ENCODE data around the gene CNN3. TPM values are rescaled to one million over a fixed set of nuclear protein-coding genes. Genes with fewer than 3 reads are reported as not detected.

CNN3 gene
- total and polyA plus RNA-seq, 2 of the 4 experiments (the other 2 are of a cell fraction), result 249 to 552 TPM

- no peak overlapping the region for H3K14ac ChIP-seq (replicated peaks; ENCODE audit: low read depth, low read length)
- H2BK20ac ChIP-seq (ENCODE audit: low read depth, low read length), result no peak overlapping the region
- no peak overlapping the region for H3K4ac ChIP-seq (ENCODE audit: low read depth, low read length)
- ATAC-seq (ENCODE audit: low read depth), result peak; percentile 38; the same call in 1 of the 2 replicates
- no TSS peak for BruUV-seq (replicated peaks)
- H3K27me3 ChIP-seq (ENCODE audit: control insufficient read depth, insufficient read depth, low read length), result no peaks in the 10 kb centered on the region
- peak overlapping the region; percentile 14 for H2BK5ac ChIP-seq (ENCODE audit: low read depth, low read length, poor library complexity, severe bottlenecking)
- H3K4me2 ChIP-seq (ENCODE audit: low read depth, low read length), result no peak overlapping the region
- no peak overlapping the region for H3K27ac ChIP-seq (ENCODE audit: insufficient read depth, low read length)
- H2AK5ac ChIP-seq (ENCODE audit: low read depth, low read length), result no peak overlapping the region
- no peak overlapping the region for H4K5ac ChIP-seq (ENCODE audit: low read depth, low read length)
- no peak overlapping the region for H3K4me3 ChIP-seq (ENCODE audit: insufficient read depth, low read depth, low read length)
- in situ Hi-C loops (cut with MboI; ENCODE audit: low sequenced_read_pairs), result loop anchor here (5.0 kb wide), 1 partner anchor 50 kb away; no protein-coding TSS in a partner anchor
- H2AK9ac ChIP-seq (replicated peaks; ENCODE audit: low read depth, low read length, poor library complexity), result no peak overlapping the region
- peaks cover 44% of the 10 kb centered on the region for H3K9me1 ChIP-seq (ENCODE audit: insufficient read depth, low read length)
- no peaks in the 10 kb centered on the region for H3K9me3 ChIP-seq (ENCODE audit: control insufficient read depth, insufficient read depth, low read length)
- peaks cover 90% of the 10 kb centered on the region for H4K20me1 ChIP-seq (ENCODE audit: insufficient read depth, low read length)
- H3K4me1 ChIP-seq (ENCODE audit: control insufficient read depth, insufficient read depth, low read length), result peaks cover 24% of the 10 kb centered on the region
- no peak for TF ChIP-seq CEBPB (IDR thresholded peaks at IDR 0.05; ENCODE audit: low read depth, low read length)
- TF ChIP-seq RAD21 (IDR thresholded peaks at IDR 0.05; ENCODE audit: low read length), result no peak
- TF ChIP-seq MXI1 (IDR thresholded peaks at IDR 0.05; ENCODE audit: borderline replicate concordance, low read depth, low read length), result no peak
- no peak for TF ChIP-seq USF2 (IDR thresholded peaks at IDR 0.05; ENCODE audit: low read depth, low read length)
- no peak for TF ChIP-seq RFX5 (IDR thresholded peaks at IDR 0.05; ENCODE audit: low read depth, low read length)
- no peak for TF ChIP-seq SMC3 (IDR thresholded peaks at IDR 0.05; ENCODE audit: low read depth, low read length)
- TF ChIP-seq MAFK (IDR thresholded peaks at IDR 0.05; ENCODE audit: low read depth, low read length), result no peak
- TF ChIP-seq POLR2A (IDR thresholded peaks at IDR 0.05; ENCODE audit: low read depth, low read length), result no peak
- TF ChIP-seq ELK1 (IDR thresholded peaks at IDR 0.05; ENCODE audit: borderline replicate concordance, low read depth, low read length), result no peak
- no peak for TF ChIP-seq MAZ (IDR thresholded peaks at IDR 0.05; ENCODE audit: borderline replicate concordance, low read depth, low read length)
- TF ChIP-seq BHLHE40 (IDR thresholded peaks at IDR 0.05; ENCODE audit: low read depth, low read length), result no peak
- intact Hi-C loops (cut with micrococcal nuclease), result no loop called here
- H2BK15ac ChIP-seq (ENCODE audit: low read depth, low read length), result no peak overlapping the region
- H3K79me1 ChIP-seq (ENCODE audit: low read depth in 1 of 2, low read length in 2 of 2), result peaks cover 20 to 80% of the 10 kb centered on the region in 2 experiments
- H3K36me3 ChIP-seq (ENCODE audit: control insufficient read depth, insufficient read depth, low read length), result peaks cover 16% of the 10 kb centered on the region
- no peak overlapping the region for H2AFZ ChIP-seq (replicated peaks; ENCODE audit: low read length, poor library complexity)
- dilution Hi-C loops (cut with HindIII; ENCODE audit: low sequenced_read_pairs, unreplicated experiment), result no loop called here
- H4K91ac ChIP-seq (ENCODE audit: insufficient read depth, low read depth, low read length), result no peak overlapping the region
- no peak for DNase-seq
- no peak overlapping the region for H4K8ac ChIP-seq (ENCODE audit: low read depth in 2 of 2, low read length in 2 of 2)
- H3K18ac ChIP-seq (ENCODE audit: low read depth, low read length), result no peak overlapping the region
- H3K56ac ChIP-seq (ENCODE audit: extremely low read depth, insufficient read depth, low read length), result no peak overlapping the region
- no peak overlapping the region for H3K23ac ChIP-seq (ENCODE audit: low read depth, low read length)
- H3K9ac ChIP-seq (ENCODE audit: low read depth, low read length), result no peak overlapping the region
- ChIA-PET POLR2A (ENCODE audit: unreplicated experiment) (no interaction called here), CTCF (no interaction called here)
- no CpG with 5 or more reads among the region's 3 CpGs for WGBS, 2 experiments (ENCODE audit: extremely low coverage in 2 of 2, insufficient read length in 1 of 2)
- no peak overlapping the region for H2BK120ac ChIP-seq (ENCODE audit: low read depth, low read length)
Observed at GRCh38 chr1:94907136-94907535, 19.8 kb downstream of the CNN3 start.

All from IMR-90 (cell line).